Measurements from ENCODE around the gene OARD1.

DNA sequence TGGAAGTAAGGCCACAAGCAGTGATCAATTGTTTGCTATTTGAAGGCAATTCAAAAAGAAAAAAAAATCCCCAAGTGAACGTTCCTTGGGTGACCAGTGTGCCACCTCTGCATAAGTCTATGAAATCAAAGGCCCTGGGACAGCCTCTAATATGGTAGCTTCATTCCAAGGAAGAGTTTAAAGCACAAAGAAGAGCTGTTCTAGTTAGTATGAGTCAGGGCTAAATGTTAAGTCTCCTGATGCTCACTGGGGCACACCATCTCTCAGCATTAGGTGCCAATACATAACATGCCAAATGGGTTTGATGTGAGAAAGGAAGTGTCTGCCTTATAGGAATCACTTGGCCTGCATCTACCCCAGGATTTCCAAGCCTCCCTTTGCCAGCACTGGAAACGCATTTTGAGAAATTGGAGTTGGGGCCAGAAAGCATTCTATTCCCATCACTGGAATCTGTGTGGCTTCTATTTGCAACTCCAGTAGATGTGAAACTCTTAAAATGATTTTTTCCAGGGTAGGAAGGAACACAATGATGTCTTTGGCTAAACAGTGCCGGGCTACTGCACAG lies 46.1 kb downstream of the OARD1 start:
- TF ChIP-seq, protein P1, sequence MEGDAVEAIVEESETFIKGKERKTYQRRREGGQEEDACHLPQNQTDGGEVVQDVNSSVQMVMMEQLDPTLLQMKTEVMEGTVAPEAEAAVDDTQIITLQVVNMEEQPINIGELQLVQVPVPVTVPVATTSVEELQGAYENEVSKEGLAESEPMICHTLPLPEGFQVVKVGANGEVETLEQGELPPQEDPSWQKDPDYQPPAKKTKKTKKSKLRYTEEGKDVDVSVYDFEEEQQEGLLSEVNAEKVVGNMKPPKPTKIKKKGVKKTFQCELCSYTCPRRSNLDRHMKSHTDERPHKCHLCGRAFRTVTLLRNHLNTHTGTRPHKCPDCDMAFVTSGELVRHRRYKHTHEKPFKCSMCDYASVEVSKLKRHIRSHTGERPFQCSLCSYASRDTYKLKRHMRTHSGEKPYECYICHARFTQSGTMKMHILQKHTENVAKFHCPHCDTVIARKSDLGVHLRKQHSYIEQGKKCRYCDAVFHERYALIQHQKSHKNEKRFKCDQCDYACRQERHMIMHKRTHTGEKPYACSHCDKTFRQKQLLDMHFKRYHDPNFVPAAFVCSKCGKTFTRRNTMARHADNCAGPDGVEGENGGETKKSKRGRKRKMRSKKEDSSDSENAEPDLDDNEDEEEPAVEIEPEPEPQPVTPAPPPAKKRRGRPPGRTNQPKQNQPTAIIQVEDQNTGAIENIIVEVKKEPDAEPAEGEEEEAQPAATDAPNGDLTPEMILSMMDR (IDR thresholded peaks at IDR 0.05): no peak
- TF ChIP-seq POLR2A (IDR thresholded peaks at IDR 0.05): no peak
